AG09319 (cell line): ENCODE measurements around the gene PCDHGA1.
"Not testable (repeated sequence)": the region's sequence is repeated elsewhere in the genome, so short reads cannot be mapped to it uniquely, and the experiment has no call there.

Experiments
- DNase-seq: peaks from one replicate; pipeline ENCODE4 v3.0.0-alpha.2; 2010; ENCODE audit warnings: low read depth; ENCODE audit errors: extremely low read depth
- CTCF ChIP-seq: IDR thresholded peaks from 2 replicates; pipeline ENCODE4 v1.5.1; 2011; ENCODE audit warnings: low read depth, mild to moderate bottlenecking, inconsistent platforms, low read length, moderate library complexity

Gene PCDHGA1

GRCh38 chr5:141421489-141421855 lies 91.2 kb downstream of the PCDHGA1 start:
- TF ChIP-seq CTCF = no peak
- DNase-seq = no peak

GRCh38 chr5:141422742-141423291 lies 92.5 kb downstream of the PCDHGA1 start:
- no peak for TF ChIP-seq CTCF
- DNase-seq = no peak

GRCh38 chr5:141427783-141428426 lies 97.6 kb downstream of the PCDHGA1 start:
- TF ChIP-seq CTCF = no peak
- no peak for DNase-seq

GRCh38 chr5:141430332-141431113 lies 100.2 kb downstream of the PCDHGA1 start, which contains the start of gene PCDHGA12:
TSS of gene PCDHGA12 (plus strand) at chr5:141430507. CDS start at chr5:141430760, 253 bp downstream.
- peak; percentile 39 for TF ChIP-seq CTCF
- DNase-seq = peak; percentile 55

GRCh38 chr5:141431286-141431685 lies 101.0 kb downstream of the PCDHGA1 start:
- no peak for DNase-seq
- TF ChIP-seq CTCF = no peak

GRCh38 chr5:141432308-141432707 lies 102.0 kb downstream of the PCDHGA1 start:
- DNase-seq = not testable (repeated sequence)

- DNase-seq = not testable (repeated sequence)
Measured at GRCh38 chr5:141432726-141433125, 102.4 kb downstream of the PCDHGA1 start.

- no peak for TF ChIP-seq CTCF
- no peak for DNase-seq
Measured at GRCh38 chr5:141434006-141434405, 103.7 kb downstream of the PCDHGA1 start.
